Measurements from ENCODE around the gene ZNF786. TPM values are rescaled to one million over a fixed set of nuclear protein-coding genes. Genes with fewer than 3 reads are reported as not detected.
A peak's percentile ranks its signal among the peaks of the same experiment; 100 is the strongest.

ZNF786 gene
- total and polyA plus RNA-seq, 9 of the 15 experiments (the other 6 are each of a cell fraction or from before 2014, with no cell fraction given), result 0.31 to 5.4 (median 3.0) TPM

DNA sequence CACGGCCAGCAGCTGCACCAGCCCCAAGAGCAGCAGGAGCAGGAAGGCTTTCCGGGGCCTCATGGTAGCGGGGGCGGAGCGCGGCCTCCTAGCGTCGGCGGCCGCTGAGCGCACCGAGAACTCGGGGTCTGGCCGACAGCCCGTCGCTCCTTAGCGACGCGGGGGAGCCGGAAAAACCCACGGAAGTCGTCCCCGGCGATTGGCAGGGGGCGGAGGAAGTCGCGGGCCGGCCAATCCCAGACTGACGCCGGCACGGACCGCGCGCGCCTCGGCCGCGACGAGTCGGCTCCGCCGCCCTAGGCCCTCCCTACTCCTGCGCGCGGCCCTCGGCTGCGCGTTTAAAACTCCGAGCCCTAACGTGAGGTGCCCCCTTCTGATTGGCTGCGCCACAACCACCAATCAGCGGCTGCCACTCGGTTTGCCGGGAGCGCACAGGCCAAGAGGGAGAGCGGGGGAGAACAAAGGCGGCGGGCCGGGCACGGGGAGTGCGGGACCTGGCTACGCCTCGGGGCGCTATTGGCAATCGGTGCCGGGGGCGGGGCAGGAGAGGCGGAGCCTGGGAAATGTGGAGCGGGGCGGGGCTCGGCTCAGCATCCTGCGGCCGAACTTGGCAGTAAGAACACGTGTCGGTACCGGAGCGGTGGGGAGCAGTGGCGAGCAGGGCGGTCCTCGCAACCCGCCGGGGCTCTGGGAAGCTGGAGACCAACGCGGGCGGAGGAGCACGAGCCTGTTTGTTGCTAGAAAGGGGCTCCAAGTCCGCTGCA lies 62.0 kb downstream of the ZNF786 start, which contains the start of gene PDIA4:
Gene PDIA4 (minus strand): TSS at position 160 of the 764 bp plus-strand sequence. CDS start 97 bp downstream, at position 63.
- peak; percentile 92 for FAIRE-seq
- H3K27ac ChIP-seq (ENCODE audit: extremely low read depth, low read depth, low read length), result peak within 1 kb of the TSS; percentile 92
- no TSS peak for BruUV-seq (replicated peaks)
- TF ChIP-seq, protein P1, sequence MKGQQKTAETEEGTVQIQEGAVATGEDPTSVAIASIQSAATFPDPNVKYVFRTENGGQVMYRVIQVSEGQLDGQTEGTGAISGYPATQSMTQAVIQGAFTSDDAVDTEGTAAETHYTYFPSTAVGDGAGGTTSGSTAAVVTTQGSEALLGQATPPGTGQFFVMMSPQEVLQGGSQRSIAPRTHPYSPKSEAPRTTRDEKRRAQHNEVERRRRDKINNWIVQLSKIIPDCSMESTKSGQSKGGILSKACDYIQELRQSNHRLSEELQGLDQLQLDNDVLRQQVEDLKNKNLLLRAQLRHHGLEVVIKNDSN (CRISPR knock-in tag; IDR thresholded peaks at IDR 0.05), result peak; percentile 91
- TF ChIP-seq MBD2 (IDR thresholded peaks at IDR 0.05; ENCODE audit: borderline replicate concordance, low read depth), result peak; percentile 92
- TF ChIP-seq NONO (IDR thresholded peaks at IDR 0.05; ENCODE audit: low read depth in 2 of 2, low read length in 1 of 2), result peak; percentile 86 to 92
- peak; percentile 80 for TF ChIP-seq SMAD1 (IDR thresholded peaks at IDR 0.05; ENCODE audit: low read depth, low read length, partially characterized antibody)
- TF ChIP-seq, protein P2, sequence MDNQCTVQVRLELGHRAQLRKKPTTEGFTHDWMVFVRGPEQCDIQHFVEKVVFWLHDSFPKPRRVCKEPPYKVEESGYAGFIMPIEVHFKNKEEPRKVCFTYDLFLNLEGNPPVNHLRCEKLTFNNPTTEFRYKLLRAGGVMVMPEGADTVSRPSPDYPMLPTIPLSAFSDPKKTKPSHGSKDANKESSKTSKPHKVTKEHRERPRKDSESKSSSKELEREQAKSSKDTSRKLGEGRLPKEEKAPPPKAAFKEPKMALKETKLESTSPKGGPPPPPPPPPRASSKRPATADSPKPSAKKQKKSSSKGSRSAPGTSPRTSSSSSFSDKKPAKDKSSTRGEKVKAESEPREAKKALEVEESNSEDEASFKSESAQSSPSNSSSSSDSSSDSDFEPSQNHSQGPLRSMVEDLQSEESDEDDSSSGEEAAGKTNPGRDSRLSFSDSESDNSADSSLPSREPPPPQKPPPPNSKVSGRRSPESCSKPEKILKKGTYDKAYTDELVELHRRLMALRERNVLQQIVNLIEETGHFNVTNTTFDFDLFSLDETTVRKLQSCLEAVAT (IDR thresholded peaks at IDR 0.05), result no peak
- TF ChIP-seq RBM25 (IDR thresholded peaks at IDR 0.05; ENCODE audit: low read depth, low read length, severe bottlenecking), result peak; percentile 96
- TF ChIP-seq, protein P3, sequence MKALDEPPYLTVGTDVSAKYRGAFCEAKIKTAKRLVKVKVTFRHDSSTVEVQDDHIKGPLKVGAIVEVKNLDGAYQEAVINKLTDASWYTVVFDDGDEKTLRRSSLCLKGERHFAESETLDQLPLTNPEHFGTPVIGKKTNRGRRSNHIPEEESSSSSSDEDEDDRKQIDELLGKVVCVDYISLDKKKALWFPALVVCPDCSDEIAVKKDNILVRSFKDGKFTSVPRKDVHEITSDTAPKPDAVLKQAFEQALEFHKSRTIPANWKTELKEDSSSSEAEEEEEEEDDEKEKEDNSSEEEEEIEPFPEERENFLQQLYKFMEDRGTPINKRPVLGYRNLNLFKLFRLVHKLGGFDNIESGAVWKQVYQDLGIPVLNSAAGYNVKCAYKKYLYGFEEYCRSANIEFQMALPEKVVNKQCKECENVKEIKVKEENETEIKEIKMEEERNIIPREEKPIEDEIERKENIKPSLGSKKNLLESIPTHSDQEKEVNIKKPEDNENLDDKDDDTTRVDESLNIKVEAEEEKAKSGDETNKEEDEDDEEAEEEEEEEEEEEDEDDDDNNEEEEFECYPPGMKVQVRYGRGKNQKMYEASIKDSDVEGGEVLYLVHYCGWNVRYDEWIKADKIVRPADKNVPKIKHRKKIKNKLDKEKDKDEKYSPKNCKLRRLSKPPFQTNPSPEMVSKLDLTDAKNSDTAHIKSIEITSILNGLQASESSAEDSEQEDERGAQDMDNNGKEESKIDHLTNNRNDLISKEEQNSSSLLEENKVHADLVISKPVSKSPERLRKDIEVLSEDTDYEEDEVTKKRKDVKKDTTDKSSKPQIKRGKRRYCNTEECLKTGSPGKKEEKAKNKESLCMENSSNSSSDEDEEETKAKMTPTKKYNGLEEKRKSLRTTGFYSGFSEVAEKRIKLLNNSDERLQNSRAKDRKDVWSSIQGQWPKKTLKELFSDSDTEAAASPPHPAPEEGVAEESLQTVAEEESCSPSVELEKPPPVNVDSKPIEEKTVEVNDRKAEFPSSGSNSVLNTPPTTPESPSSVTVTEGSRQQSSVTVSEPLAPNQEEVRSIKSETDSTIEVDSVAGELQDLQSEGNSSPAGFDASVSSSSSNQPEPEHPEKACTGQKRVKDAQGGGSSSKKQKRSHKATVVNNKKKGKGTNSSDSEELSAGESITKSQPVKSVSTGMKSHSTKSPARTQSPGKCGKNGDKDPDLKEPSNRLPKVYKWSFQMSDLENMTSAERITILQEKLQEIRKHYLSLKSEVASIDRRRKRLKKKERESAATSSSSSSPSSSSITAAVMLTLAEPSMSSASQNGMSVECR (CRISPR knock-in tag; IDR thresholded peaks at IDR 0.05), result peak; percentile 96
- TF ChIP-seq MAZ (CRISPR knock-in tag; conservative IDR thresholded peaks at IDR 0.05 in 1 of 2, IDR thresholded peaks at IDR 0.05 in 1 of 2), result peak; percentile 81 to 91
- TF ChIP-seq RUNX1 (IDR thresholded peaks at IDR 0.05; ENCODE audit: low read depth), result 0 out of 2 replicates have a peak, but pooled peaks have one; percentile 37
- TF ChIP-seq ZNF75A (CRISPR knock-in tag; IDR thresholded peaks at IDR 0.05), result no peak
- no peak for TF ChIP-seq ZNF785 (CRISPR knock-in tag; IDR thresholded peaks at IDR 0.05)

More for the DNA sequence above, 62.0 kb downstream of the ZNF786 start, which contains the start of gene PDIA4:
- no peaks in the 10 kb centered on the region for H3K9me1 ChIP-seq (ENCODE audit: control insufficient read depth, insufficient read depth, low read length)
- POLR2A ChIA-PET, result interaction anchor here (0.6 to 2.9 kb wide), 21 partner anchors 9 to 282 kb away, joined by 3 to 20 read pairs (median 4); no protein-coding TSS in a partner anchor
- H2AFZ ChIP-seq (ENCODE audit: low read depth, low read length), result peak within 1 kb of the TSS; percentile 90
- peak within 1 kb of the TSS; percentile 85 for H3K4me3 ChIP-seq
- no peaks in the 10 kb centered on the region for H3K27me3 ChIP-seq (ENCODE audit: control insufficient read depth in 2 of 2, insufficient read depth in 2 of 2, low read length in 2 of 2)
- WGBS (ENCODE audit: insufficient coverage, low coverage, missing lambda C conversion rate), result under 1% methylated on average over 86 of the region's 87 CpGs
- in situ Hi-C loops (cut with MboI), result no loop called here
- peaks cover 24% of the 10 kb centered on the region for H3K36me3 ChIP-seq (ENCODE audit: control insufficient read depth, insufficient read depth, low read length)
- H3K9ac ChIP-seq (ENCODE audit: insufficient read depth in 1 of 2, low read depth in 2 of 2, low read length in 2 of 2), result peak within 1 kb of the TSS; percentile 87 to 98
- H3K9me3 ChIP-seq (replicated peaks; ENCODE audit: control insufficient read depth, insufficient read depth, low read depth, low read length), result no peaks in the 10 kb centered on the region; the same call in 1 of the 2 replicates
- H3K79me2 ChIP-seq (ENCODE audit: control insufficient read depth, insufficient read depth, low read length), result peaks cover 42% of the 10 kb centered on the region
- ATAC-seq, result peak; percentile 96
- peak; percentile 100 for DNase-seq (ENCODE audit: extremely low read depth in 1 of 4, low spot score in 3 of 4)
- CTCF ChIA-PET (ENCODE audit: low intra/inter-chr PET ratio), result interaction anchor here (0.6 to 1.1 kb wide), 3 partner anchors 97 to 393 kb away, joined by 3 to 4 read pairs (median 4); partner anchors contain the start of gene ZNF425
- H3K4me1 ChIP-seq (replicated peaks in 1 of 2; ENCODE audit: control insufficient read depth in 2 of 2, insufficient read depth in 2 of 2, low read length in 2 of 2), result peaks cover 14 to 18% of the 10 kb centered on the region in 2 experiments; a peak in 4 of 5 replicates
- intact Hi-C loops (cut with micrococcal nuclease), result loop anchor here (1.0 to 2.0 kb wide), 3 partner anchors 38 to 98 kb away; partner anchors contain the start of gene ZNF425
- peaks cover 8% of the 10 kb centered on the region for H4K20me1 ChIP-seq (replicated peaks; ENCODE audit: control insufficient read depth, insufficient read depth, low read length)
- H3K4me2 ChIP-seq (ENCODE audit: insufficient read depth, low read length), result peak within 1 kb of the TSS; percentile 95
